ENCODE data around the gene RAD50. TPM values are rescaled to one million over a fixed set of nuclear protein-coding genes. Genes with fewer than 3 reads are reported as not detected.

The RAD50 gene
- total RNA-seq, 4 donors from 2014 or later: 35.8 to 47.5 (median 41.3) TPM

GRCh38 chr5:132663771-132664695 lies 107.3 kb downstream of the RAD50 start:
- intact Hi-C loops (cut with DNase I; ENCODE audit: low total_unique reads) (no loop called here), in situ Hi-C loops (cut with MboI; ENCODE audit: low pct_ligation_motif_present in 1 of 4, low pct_unique_long_range_greater_than_20kb in 1 of 4, low sequenced_read_pairs in 3 of 4) (no loop called here)
- no peak overlapping the region for H3K27ac ChIP-seq
- no peak for TF ChIP-seq POLR2AphosphoS5 (IDR thresholded peaks at IDR 0.05)
- no peak for TF ChIP-seq EP300 (IDR thresholded peaks at IDR 0.05; ENCODE audit: low read depth)
- TF ChIP-seq POLR2A (IDR thresholded peaks at IDR 0.05): no peak
- TF ChIP-seq, protein P1, sequence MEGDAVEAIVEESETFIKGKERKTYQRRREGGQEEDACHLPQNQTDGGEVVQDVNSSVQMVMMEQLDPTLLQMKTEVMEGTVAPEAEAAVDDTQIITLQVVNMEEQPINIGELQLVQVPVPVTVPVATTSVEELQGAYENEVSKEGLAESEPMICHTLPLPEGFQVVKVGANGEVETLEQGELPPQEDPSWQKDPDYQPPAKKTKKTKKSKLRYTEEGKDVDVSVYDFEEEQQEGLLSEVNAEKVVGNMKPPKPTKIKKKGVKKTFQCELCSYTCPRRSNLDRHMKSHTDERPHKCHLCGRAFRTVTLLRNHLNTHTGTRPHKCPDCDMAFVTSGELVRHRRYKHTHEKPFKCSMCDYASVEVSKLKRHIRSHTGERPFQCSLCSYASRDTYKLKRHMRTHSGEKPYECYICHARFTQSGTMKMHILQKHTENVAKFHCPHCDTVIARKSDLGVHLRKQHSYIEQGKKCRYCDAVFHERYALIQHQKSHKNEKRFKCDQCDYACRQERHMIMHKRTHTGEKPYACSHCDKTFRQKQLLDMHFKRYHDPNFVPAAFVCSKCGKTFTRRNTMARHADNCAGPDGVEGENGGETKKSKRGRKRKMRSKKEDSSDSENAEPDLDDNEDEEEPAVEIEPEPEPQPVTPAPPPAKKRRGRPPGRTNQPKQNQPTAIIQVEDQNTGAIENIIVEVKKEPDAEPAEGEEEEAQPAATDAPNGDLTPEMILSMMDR (IDR thresholded peaks at IDR 0.05): no peak
- no peak for DNase-seq
- no peaks in the 10 kb centered on the region for H3K27me3 ChIP-seq
- H3K36me3 ChIP-seq: no peaks in the 10 kb centered on the region
- peaks cover 0 to 5% (median 2%) of the 10 kb centered on the region in 4 donors for H3K4me1 ChIP-seq
- WGBS, 2 donors (ENCODE audit: low coverage in 1 of 2): 73 to 80% methylated on average over 7 to 13 of the region's 13 CpGs
- H3K4me3 ChIP-seq: no peak overlapping the region
- H3K9me3 ChIP-seq: no peaks in the 10 kb centered on the region

DNA sequence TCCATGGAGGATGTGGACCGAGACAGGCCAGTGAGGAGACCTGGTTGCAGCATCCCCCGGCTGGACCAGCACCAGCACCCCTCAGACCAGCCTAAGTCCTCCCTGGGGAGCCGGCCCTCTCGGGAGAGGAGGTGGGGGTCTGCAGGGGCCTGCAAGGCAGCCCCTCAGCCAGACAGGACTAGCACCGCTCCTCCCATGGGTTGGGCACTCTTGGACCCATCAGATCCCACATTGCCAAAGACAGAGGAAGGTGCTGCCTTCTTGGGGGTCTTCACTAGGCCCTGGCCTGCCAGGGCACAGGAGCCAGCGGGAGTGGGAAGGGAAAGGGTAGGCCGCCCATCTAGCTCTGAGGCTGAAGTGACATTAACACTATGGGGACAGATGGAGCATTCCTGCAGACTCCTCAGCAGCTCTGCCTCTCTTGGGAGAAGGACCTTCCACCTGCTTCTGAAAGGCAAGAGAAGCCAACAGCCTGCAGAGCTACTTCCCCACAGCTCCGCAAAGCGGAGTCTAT lies 108.0 kb downstream of the RAD50 start:
- H3K9me3 ChIP-seq: no peaks in the 10 kb centered on the region
- no peak overlapping the region for H3K4me3 ChIP-seq
- H3K4me1 ChIP-seq: peaks cover 0 to 5% (median 2%) of the 10 kb centered on the region in 4 donors
- H3K27me3 ChIP-seq: no peaks in the 10 kb centered on the region
- TF ChIP-seq POLR2A (IDR thresholded peaks at IDR 0.05) (no peak), POLR2AphosphoS5 (IDR thresholded peaks at IDR 0.05) (no peak), EP300 (IDR thresholded peaks at IDR 0.05; ENCODE audit: low read depth) (no peak)
- TF ChIP-seq, protein P1 (IDR thresholded peaks at IDR 0.05): no peak
- no peaks in the 10 kb centered on the region for H3K36me3 ChIP-seq
- WGBS, 2 donors (ENCODE audit: low coverage in 1 of 2): 96% methylated on average over 9 of the region's 9 CpGs; no CpG with 5 or more reads in 1 of the 2 donors
- no peak for DNase-seq
- in situ Hi-C loops (cut with MboI; ENCODE audit: low pct_ligation_motif_present in 1 of 4, low pct_unique_long_range_greater_than_20kb in 1 of 4, low sequenced_read_pairs in 3 of 4) (no loop called here), intact Hi-C loops (cut with DNase I; ENCODE audit: low total_unique reads) (no loop called here)
- H3K27ac ChIP-seq: no peak overlapping the region

DNA sequence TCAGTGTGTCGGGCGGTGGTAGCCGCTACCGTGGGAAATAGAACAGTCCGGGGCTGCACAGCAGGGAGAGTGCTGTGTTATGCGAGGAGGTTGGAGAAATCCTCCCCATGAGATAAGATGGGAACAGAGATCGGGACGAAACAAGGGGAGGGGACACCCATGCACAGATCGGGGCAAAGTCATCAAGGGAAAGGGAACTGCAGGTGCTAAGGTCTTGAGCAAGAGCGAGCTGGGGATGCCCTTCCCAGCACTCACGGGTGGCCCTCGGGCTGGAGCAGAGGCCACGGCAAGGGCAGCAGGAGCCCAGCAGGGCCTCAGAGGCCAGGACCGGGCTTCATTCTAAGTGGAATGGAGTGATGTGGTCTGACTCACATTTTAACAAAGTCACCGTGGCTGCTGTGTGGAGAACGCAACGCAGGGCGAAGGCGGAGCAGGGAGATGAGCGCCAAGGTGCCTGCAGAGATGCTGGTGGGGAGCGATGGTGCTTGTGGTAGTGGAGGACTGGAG lies 108.8 kb downstream of the RAD50 start:
- no peaks in the 10 kb centered on the region for H3K9me3 ChIP-seq
- TF ChIP-seq, protein P1 (IDR thresholded peaks at IDR 0.05): no peak
- TF ChIP-seq EP300 (IDR thresholded peaks at IDR 0.05; ENCODE audit: low read depth): no peak
- no peak overlapping the region for H3K27ac ChIP-seq
- H3K27me3 ChIP-seq: no peaks in the 10 kb centered on the region
- no peaks in the 10 kb centered on the region for H3K36me3 ChIP-seq
- H3K4me3 ChIP-seq: no peak overlapping the region
- intact Hi-C loops (cut with DNase I; ENCODE audit: low total_unique reads) (no loop called here), in situ Hi-C loops (cut with MboI; ENCODE audit: low pct_ligation_motif_present in 1 of 4, low pct_unique_long_range_greater_than_20kb in 1 of 4, low sequenced_read_pairs in 3 of 4) (no loop called here)
- peaks cover 0 to 5% (median 2%) of the 10 kb centered on the region in 4 donors for H3K4me1 ChIP-seq
- WGBS, 2 donors (ENCODE audit: low coverage in 1 of 2): 95 to 100% methylated on average over 4 to 21 of the region's 21 CpGs
- no peak for DNase-seq

- WGBS, 2 donors (ENCODE audit: low coverage in 1 of 2): 89 to 97% methylated on average over 5 to 16 of the region's 16 CpGs
- H3K36me3 ChIP-seq: no peaks in the 10 kb centered on the region
- intact Hi-C loops (cut with DNase I; ENCODE audit: low total_unique reads) (no loop called here), in situ Hi-C loops (cut with MboI; ENCODE audit: low pct_ligation_motif_present in 1 of 4, low pct_unique_long_range_greater_than_20kb in 1 of 4, low sequenced_read_pairs in 3 of 4) (no loop called here)
- no peak overlapping the region for H3K27ac ChIP-seq
- no peak overlapping the region for H3K4me3 ChIP-seq
- no peak for TF ChIP-seq POLR2A (IDR thresholded peaks at IDR 0.05)
- TF ChIP-seq, protein P1 (IDR thresholded peaks at IDR 0.05): no peak
- TF ChIP-seq EP300 (IDR thresholded peaks at IDR 0.05; ENCODE audit: low read depth): no peak
- no peak for TF ChIP-seq POLR2AphosphoS5 (IDR thresholded peaks at IDR 0.05)
- peaks cover 0 to 5% (median 2%) of the 10 kb centered on the region in 4 donors for H3K4me1 ChIP-seq
- DNase-seq: no peak
- no peaks in the 10 kb centered on the region for H3K9me3 ChIP-seq
- no peaks in the 10 kb centered on the region for H3K27me3 ChIP-seq
These were observed 109.7 kb downstream of the RAD50 start for GRCh38 chr5:132666310-132667123.
